ENCODE results near the gene ZNF506. TPM values are rescaled to one million over a fixed set of nuclear protein-coding genes. Genes with fewer than 3 reads are reported as not detected.
"Not testable (repeated sequence)": the region's sequence is repeated elsewhere in the genome, so short reads cannot be mapped to it uniquely, and the experiment has no call there.

The ZNF506 gene
- total RNA-seq, 1 experiment from 2014 or later, result 2.5 TPM

DNA sequence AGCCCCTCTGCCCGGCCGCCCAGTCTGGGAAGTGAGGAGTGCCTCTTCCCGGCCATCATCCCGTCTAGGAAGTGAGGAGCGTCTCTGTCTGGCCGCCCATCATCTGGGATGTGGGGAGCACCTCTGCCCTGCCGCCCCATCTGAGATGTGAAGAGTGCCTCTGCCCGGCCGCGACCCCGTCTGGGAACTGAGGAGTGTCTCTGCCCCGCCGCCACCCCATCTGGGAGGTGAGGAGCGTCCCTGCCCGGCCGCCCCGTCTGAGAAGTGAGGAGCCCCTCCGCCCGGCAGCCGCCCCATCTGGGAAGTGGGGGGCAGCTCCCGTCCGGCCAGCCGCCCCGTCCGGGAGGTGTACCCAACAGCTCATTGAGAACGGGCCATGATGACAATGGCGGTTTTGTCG, 51.6 kb downstream of the ZNF506 start:
- POLR2A ChIA-PET; CTCF ChIA-PET; H3K4me1 Mint-ChIP-seq (ENCODE audit: insufficient read depth, unreplicated experiment); H3K36me3 Mint-ChIP-seq (ENCODE audit: insufficient read depth, unreplicated experiment); intact Hi-C loops (cut with micrococcal nuclease); BruUV-seq (replicated peaks); H3K27me3 Mint-ChIP-seq (ENCODE audit: insufficient read depth, unreplicated experiment); H3K27ac Mint-ChIP-seq (ENCODE audit: low read depth, unreplicated experiment); H3K4me3 Mint-ChIP-seq (ENCODE audit: unreplicated experiment); DNase-seq (ENCODE audit: unreplicated experiment): not testable (repeated sequence)
- H3K9me3 Mint-ChIP-seq (ENCODE audit: unreplicated experiment), result peaks cover 14% of the 10 kb centered on the region

DNA sequence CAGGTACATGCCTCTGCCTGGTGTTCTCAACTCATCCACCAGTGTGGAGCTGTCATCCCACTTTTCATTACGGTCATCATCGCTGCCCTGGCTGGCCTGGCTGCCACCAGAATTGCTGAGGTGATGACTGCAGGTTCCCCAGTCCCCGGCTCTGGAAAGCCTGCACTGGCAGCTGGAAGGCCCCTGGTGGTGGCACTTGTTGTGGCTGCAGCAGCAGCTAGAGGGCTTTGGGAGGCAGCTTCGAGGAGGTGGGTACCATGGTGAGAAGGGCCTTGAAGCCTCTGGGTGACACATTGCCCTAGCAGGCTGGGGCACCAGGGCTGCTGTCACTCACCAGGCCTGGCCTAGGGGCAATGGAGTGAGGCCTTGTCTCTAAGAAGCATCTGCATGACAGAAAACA, 63.4 kb downstream of the ZNF506 start:
- no peaks in the 10 kb centered on the region for H3K4me1 Mint-ChIP-seq (ENCODE audit: insufficient read depth, unreplicated experiment)
- DNase-seq (ENCODE audit: unreplicated experiment), result no peak
- no peaks in the 10 kb centered on the region for H3K36me3 Mint-ChIP-seq (ENCODE audit: insufficient read depth, unreplicated experiment)
- TF ChIP-seq, protein P1, sequence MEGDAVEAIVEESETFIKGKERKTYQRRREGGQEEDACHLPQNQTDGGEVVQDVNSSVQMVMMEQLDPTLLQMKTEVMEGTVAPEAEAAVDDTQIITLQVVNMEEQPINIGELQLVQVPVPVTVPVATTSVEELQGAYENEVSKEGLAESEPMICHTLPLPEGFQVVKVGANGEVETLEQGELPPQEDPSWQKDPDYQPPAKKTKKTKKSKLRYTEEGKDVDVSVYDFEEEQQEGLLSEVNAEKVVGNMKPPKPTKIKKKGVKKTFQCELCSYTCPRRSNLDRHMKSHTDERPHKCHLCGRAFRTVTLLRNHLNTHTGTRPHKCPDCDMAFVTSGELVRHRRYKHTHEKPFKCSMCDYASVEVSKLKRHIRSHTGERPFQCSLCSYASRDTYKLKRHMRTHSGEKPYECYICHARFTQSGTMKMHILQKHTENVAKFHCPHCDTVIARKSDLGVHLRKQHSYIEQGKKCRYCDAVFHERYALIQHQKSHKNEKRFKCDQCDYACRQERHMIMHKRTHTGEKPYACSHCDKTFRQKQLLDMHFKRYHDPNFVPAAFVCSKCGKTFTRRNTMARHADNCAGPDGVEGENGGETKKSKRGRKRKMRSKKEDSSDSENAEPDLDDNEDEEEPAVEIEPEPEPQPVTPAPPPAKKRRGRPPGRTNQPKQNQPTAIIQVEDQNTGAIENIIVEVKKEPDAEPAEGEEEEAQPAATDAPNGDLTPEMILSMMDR (IDR thresholded peaks at IDR 0.05; ENCODE audit: unreplicated experiment), result no peak
- no peak overlapping the region for H3K4me3 Mint-ChIP-seq (ENCODE audit: unreplicated experiment)
- BruUV-seq (replicated peaks), result no TSS peak
- H3K9me3 Mint-ChIP-seq (ENCODE audit: unreplicated experiment), result peaks cover 7% of the 10 kb centered on the region
- intact Hi-C loops (cut with micrococcal nuclease), result no loop called here
- H3K27me3 Mint-ChIP-seq (ENCODE audit: insufficient read depth, unreplicated experiment), result no peaks in the 10 kb centered on the region
- POLR2A ChIA-PET, result interaction anchor here (0.6 kb wide), 1 partner anchor 57 kb away, joined by 3 read pairs; no protein-coding TSS in a partner anchor
- H3K27ac Mint-ChIP-seq (ENCODE audit: low read depth, unreplicated experiment), result no peak overlapping the region
- CTCF ChIA-PET, result interaction anchor here (0.5 kb wide), 1 partner anchor 1347 kb away, joined by 3 read pairs; no protein-coding TSS in a partner anchor

DNA sequence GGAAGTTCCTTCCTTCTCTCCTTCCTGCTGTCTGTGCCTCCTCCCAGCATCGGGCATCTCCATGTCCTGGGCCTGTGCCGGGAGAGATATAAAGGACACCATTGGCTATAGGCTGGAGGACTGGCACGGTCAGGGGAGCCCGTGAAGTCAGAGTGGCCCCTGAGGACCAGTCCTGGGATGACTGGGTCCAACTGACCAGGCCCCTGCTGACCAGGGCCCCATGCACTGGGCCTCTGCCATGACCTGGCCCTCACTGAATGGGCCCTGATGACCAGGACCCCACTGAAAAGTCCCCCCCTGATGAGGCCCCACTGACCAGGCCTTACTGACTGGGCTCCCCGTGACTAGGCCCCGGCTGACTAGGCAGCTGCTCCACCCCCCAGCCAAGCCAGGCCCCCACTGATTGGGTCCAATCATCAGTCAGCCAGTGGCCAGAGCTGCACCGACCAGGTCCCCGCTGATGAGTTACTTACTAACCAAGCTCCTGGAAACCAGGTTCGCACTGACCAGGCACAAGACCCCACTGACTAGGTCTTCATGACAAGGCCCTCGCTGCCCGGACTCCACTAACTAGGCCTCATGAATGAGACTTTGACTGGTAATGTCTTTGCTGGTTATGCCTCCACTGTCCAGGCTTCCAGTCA, 68.7 kb downstream of the ZNF506 start:
- BruUV-seq (replicated peaks), result no TSS peak
- peaks cover 7% of the 10 kb centered on the region for H3K9me3 Mint-ChIP-seq (ENCODE audit: unreplicated experiment)

DNA sequence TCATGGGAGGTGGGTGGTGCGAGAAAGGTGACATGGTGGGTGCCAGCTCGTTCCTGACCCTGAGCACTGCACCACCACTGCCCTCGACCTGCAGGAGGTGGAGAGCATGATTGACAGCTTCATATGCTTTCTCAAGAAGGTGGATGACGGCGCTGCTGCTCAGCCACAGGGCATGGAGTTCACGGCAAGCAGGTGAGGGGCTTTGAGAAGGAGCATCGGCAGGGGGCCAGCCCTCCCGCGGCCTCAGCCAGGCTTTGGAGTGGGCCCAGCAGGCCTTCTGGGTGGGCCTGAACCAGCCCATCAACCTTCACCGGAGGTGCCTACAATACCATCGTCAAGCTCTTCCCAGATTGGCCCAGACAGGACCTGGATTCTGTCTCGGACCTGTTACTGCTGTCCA, 69.7 kb downstream of the ZNF506 start:
- TF ChIP-seq, protein P1 (IDR thresholded peaks at IDR 0.05; ENCODE audit: unreplicated experiment), result no peak
- no peaks in the 10 kb centered on the region for H3K36me3 Mint-ChIP-seq (ENCODE audit: insufficient read depth, unreplicated experiment)
- POLR2A ChIA-PET, result no interaction called here
- H3K9me3 Mint-ChIP-seq (ENCODE audit: unreplicated experiment), result peaks cover 7% of the 10 kb centered on the region
- BruUV-seq (replicated peaks), result no TSS peak
- no peak overlapping the region for H3K4me3 Mint-ChIP-seq (ENCODE audit: unreplicated experiment)
- CTCF ChIA-PET, result interaction anchor here (0.6 to 0.8 kb wide), 2 partner anchors 73 to 220 kb away, joined by 4 to 5 read pairs; no protein-coding TSS in a partner anchor
- H3K27ac Mint-ChIP-seq (ENCODE audit: low read depth, unreplicated experiment), result no peak overlapping the region
- no peaks in the 10 kb centered on the region for H3K4me1 Mint-ChIP-seq (ENCODE audit: insufficient read depth, unreplicated experiment)
- intact Hi-C loops (cut with micrococcal nuclease), result no loop called here
- DNase-seq (ENCODE audit: unreplicated experiment), result no peak
- no peaks in the 10 kb centered on the region for H3K27me3 Mint-ChIP-seq (ENCODE audit: insufficient read depth, unreplicated experiment)

More for the DNA sequence above, 68.7 kb downstream of the ZNF506 start:
- Mint-ChIP-seq H3K4me1 (ENCODE audit: insufficient read depth, unreplicated experiment) (no peaks in the 10 kb centered on the region), H3K27ac (ENCODE audit: low read depth, unreplicated experiment) (no peak overlapping the region), H3K27me3 (ENCODE audit: insufficient read depth, unreplicated experiment) (no peaks in the 10 kb centered on the region), H3K4me3 (ENCODE audit: unreplicated experiment) (no peak overlapping the region), H3K36me3 (ENCODE audit: insufficient read depth, unreplicated experiment) (no peaks in the 10 kb centered on the region)
- ChIA-PET POLR2A (no interaction called here), CTCF (interaction anchor here (0.8 kb wide), 1 partner anchor 221 kb away, joined by 4 read pairs; no protein-coding TSS in a partner anchor)
- intact Hi-C loops (cut with micrococcal nuclease), result no loop called here
- TF ChIP-seq, protein P1 (IDR thresholded peaks at IDR 0.05; ENCODE audit: unreplicated experiment), result no peak
- no peak for DNase-seq (ENCODE audit: unreplicated experiment)

All from MCF 10A (cell line).